Choroid plexus epithelial cell (primary cell): ENCODE measurements around the gene GBE1.

ENCODE experiments used
- DNase-seq: peaks from one replicate; pipeline ENCODE4 v3.0.0-alpha.2; 2010; ENCODE audit warnings: low read depth
- H3K4me3 ChIP-seq: 2 replicates; pipeline ENCODE4 v1.5.1; 2011; ENCODE audit warnings: low read depth, mild to moderate bottlenecking, control low read depth, low read length, moderate library complexity
- TF ChIP-seq, protein P1 (sequence below): conservative IDR thresholded peaks from 2 replicates; pipeline ENCODE4 v1.5.1; 2011; ENCODE audit warnings: low read depth, mild to moderate bottlenecking, control low read depth, inconsistent platforms, low read length, moderate library complexity

The GBE1 gene

DNA sequence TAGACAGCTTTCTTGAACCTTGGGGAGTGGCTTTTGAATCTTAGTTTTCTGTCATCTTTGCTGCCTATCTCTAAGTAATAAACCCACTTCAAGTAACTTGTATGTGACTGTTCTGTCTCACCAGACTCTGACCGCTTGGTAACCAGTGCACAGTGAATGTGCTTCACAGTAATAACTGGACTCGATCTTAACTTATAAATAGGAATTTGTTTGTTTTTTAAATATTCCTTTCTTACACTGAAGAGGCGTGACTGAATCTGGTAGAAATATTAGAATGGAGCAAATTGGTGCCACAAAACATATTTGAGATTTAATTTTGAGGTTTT lies 318.0 kb downstream of the GBE1 start:
- H3K4me3 ChIP-seq, result no peak overlapping the region
- no peak for DNase-seq
- TF ChIP-seq, protein P1, sequence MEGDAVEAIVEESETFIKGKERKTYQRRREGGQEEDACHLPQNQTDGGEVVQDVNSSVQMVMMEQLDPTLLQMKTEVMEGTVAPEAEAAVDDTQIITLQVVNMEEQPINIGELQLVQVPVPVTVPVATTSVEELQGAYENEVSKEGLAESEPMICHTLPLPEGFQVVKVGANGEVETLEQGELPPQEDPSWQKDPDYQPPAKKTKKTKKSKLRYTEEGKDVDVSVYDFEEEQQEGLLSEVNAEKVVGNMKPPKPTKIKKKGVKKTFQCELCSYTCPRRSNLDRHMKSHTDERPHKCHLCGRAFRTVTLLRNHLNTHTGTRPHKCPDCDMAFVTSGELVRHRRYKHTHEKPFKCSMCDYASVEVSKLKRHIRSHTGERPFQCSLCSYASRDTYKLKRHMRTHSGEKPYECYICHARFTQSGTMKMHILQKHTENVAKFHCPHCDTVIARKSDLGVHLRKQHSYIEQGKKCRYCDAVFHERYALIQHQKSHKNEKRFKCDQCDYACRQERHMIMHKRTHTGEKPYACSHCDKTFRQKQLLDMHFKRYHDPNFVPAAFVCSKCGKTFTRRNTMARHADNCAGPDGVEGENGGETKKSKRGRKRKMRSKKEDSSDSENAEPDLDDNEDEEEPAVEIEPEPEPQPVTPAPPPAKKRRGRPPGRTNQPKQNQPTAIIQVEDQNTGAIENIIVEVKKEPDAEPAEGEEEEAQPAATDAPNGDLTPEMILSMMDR, result no peak

DNA sequence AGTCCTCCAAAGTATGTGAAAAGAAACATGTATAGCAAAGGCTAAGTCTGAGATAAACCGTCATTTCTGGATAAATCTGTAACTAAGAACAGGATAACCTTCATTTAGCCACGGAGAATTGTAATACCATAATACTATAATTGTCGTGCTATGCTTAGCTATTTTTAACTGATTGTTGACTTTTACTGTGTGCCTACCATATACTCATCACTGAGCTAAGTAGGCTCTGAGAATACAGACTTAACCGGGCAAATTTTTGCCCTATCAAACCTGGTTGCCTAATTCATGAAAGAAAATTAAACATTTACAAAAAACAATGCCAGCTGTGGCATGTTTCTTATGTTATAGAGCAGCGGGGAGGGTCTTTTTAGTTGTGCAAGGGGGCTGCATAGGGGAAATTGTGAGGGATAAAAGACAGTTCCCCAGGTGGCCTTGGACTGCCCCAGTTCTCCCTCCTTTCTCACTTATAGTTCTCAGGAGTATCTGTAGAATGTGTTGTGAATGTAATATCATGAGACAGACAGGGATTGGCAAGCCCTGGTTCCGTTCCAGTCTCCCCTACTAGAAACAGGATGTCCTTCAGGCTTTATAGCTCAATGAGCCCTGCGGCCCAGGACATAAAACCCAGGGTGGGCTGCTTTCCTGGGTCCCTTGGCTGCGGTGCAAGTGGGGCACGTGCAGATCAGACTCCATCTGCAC lies 318.5 kb downstream of the GBE1 start:
- TF ChIP-seq, protein P1, result no peak
- H3K4me3 ChIP-seq, result no peak overlapping the region
- no peak for DNase-seq

DNA sequence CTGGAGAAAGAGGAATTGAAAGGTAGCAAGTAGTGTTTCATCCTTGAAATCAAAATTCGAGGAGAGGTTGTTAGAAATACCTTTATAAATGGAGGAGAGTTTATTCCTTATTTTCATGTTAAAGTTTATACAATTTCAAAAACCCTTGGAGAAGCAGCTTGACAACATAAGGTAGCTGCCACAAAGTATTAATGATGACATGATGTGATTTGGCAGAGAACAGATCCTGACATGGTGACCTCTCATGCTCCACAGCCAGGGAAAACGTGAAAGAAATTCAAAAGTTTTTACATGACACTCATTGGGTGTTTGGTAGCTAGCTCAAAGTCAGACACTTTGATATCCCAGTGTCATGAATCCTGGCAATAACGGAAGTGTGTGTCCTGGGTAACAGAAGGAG lies 320.8 kb downstream of the GBE1 start:
- H3K4me3 ChIP-seq, result no peak overlapping the region
- TF ChIP-seq, protein P1, result no peak
- no peak for DNase-seq
